Activated CD4-positive, alpha-beta T cell treated with anti-CD3 and anti-CD28 coated beads for 1 hour (primary cell): ENCODE measurements around the gene PXDC1.

ENCODE experiments used
- DNase-seq: peaks from one replicate; pipeline ENCODE4 v3.0.0-alpha.2; 2020

PXDC1 gene, protein sequence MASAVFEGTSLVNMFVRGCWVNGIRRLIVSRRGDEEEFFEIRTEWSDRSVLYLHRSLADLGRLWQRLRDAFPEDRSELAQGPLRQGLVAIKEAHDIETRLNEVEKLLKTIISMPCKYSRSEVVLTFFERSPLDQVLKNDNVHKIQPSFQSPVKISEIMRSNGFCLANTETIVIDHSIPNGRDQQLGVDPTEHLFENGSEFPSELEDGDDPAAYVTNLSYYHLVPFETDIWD

DNA sequence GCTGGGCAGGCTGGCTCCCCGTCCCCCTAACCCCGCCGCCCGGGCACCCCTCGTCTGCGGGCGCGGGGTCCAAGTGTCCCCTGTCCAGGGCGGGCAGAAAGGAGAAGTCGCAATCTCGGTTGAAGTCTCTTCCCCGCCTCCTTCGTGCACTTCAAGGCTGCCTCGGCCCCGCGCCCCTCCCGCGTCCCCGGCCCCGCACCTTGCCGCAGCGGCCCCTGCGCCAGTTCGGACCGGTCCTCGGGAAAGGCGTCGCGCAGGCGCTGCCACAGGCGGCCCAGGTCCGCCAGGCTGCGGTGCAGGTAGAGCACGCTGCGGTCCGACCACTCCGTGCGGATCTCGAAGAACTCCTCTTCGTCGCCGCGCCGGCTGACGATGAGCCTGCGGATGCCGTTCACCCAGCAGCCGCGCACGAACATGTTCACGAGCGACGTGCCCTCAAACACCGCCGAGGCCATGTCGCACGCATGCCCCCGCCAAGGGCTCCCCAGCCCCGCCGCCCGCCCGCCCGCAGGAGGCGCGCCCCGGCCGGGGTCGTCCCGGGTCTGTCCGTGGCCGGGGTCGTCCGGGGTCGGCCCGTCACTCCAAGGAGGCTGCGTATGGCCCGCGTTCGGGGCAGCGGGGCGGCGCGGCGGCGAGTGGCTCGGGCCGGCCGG is at the start of gene PXDC1:
PXDC1 (minus strand) TSS at position 637 of the 653 bp plus-strand sequence; CDS start at position 455, 182 bp downstream.
- DNase-seq = no peak

DNA sequence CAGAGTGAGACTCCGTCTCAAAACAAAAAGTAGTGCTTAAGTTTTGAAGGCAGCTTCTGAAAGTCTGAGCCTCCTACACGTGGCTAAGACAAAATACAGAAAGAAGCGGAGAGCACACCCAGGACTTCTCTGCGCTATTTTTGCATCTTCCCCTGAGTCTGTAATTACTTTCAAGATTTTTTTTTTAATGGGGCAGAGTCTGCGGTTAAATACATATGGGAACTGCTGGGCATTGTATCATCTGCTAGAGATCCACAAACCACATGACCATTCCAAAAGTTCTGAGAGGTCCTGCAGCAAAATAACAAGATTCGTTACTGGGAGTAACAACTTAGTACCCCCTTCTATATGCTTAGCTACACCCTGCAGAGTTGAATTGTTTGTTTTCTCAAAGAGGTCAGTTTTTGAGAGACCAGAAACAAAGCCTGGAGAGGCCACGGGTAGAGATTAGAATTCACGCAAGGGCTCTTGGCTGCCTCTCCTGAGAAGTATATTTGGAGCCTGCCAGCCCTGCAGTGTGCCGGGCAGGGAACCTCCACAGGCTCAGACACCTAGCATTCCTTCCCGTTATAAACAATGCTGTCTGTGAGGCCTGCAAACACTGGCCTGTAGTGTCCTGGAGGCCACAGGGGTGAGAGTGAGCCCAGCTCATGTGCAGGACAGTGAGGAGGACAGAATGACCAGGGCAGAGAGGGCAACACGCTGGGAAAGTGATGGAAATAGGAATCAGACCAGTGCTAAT is 49.5 kb upstream of the PXDC1 start:
- DNase-seq = no peak

DNA sequence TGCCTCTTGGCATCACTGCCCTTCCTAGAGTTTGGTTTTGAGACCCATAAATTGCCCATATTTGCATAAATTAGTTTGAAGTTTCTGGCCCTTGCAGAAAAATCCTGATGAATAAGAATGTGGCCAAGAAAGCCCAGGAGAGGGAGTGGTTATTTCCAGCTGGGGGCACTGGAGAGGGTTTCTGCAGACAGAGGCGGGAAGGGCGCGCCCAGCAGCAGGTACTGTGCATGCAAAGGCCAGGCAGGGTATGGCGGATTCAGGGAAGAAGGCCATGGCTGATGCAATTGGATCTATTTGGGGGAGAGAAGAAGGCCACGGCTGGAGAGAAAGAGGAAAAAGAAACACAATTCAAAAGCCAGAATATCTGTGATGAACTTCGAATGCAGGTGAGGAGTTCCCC is 48.2 kb upstream of the PXDC1 start:
- no peak for DNase-seq

DNA sequence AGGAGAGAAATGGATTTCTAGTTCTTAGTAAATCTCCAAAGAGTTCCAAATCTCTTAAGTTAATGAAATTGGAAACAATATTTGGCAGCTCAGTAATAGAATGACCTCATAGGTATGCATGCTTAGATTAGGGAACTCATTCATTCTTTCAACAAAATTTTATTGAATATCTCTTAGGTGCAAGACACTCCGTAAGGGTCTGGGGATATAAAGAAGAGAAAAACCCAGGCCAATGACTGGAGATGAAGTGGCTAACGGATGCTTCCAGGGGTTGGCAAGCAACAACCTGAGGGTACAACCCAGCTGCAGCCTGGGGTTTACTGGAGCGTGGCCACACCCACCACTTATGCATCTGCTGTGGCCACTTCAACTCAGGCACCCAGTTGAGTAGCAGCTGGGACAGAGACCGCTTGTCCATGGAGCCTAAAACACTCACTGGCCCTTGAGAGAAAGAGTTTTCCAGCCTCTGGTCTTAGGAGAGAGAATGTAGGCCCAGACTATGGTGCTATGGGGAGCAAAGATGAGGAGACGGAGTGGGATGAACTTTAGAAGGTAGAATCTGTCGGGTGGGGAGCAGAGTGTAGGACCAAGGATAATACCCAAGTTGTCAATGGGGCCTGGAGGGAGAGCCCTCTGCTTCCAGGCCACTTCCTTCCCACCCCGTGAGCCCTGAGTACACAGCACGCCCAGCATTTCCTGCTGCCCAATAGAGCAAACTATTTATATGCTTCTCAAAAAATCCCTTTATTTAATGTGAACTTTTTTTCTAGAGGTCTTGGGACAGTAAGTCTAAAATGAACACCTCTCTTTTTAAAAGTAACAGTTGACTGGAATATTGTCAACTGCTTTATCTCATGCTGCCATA is 46.8 kb upstream of the PXDC1 start:
- DNase-seq = no peak

DNA sequence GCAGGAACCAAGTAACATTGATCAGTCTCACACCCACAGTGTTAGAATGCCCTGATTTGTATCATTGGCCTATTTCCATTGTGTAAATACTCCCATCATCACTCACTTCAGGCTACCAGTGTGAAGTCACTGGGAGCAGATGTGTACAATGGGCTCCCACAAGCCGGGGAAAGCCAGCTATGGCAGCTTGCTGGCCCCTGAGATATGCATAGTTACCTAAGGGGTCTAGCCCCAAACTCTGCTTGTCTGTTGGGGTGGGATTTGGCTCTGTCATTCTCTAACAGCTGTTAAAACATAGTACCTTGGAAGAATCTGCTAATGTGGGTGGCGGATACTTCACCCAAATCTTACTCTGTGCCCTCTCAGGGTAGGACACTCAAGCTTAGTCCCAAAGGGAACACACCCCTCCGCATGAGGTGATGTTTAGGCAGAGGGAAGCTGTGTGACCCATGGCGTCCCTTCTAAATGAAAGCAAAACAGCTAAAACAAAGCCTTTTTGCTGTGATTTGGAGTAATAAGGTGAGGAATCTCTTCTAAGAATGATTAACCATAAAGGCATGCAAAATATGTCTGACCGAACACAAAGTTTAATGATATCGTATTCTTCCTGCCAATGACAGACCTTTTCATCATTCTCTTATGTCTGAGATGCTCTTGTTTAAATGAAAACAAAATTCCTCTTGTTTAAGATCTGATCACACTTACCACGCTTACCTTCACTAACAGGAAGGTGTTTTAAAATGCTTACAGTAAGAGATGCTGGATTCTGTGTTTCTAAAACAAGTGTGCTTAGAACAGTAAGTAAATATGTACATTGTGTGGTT is 45.9 kb upstream of the PXDC1 start:
- no peak for DNase-seq

DNA sequence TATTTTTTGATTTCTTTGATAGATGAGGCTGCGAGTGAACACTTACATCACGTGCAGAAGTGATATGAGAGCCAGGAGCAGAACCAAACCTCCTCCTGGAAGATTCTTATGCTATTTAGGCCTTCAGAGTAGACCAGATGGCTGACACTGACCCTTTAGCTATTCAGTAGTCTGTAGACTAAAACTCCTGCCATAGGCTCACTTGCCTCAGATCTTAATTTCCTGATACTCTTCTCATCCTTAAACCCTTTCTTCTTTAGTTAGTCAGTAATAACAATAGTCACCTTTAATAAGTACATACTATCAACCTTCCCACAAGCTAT is 45.2 kb upstream of the PXDC1 start:
- DNase-seq = no peak

DNA sequence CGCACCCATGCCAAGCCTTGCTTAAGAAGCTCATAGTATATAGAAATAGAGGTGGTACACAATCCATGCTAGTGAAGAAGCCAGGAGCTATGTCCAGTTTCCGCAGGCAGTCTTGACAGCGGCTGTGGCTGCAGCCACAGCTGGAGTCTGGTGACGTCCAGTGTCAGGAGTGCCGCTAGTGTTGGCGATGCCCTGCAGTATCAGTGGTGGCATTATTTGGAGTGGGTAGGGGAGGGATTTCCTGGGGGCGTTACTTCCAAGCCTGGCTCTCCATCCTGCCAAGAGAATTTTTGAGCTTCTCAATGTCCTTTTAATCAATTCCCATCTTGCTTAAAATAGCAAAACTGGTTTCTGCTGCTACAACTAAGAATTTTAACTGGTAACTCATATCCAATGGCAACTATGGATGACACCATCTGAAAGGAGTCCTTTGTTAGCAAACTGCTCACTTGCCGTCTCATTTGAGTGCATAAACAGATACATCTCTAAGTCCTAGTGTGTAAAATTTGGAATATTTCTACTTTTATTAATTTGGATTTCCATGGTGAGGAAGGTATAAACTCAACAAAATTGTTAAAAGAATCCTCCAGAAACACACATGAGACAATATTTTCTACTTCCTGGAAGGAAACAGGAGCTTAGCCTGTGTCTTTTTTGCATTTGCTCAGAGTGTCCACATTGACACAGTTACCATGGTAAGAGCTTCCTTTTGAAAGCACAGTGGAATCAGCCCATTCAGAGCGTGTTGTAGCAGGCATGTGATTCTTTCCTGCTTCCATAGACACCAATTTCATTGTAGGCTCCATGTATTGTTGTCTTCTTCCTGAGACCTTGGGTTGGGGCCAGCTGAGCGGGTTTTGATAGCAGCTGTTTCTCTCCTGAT is 44.6 kb upstream of the PXDC1 start:
- DNase-seq = no peak

DNA sequence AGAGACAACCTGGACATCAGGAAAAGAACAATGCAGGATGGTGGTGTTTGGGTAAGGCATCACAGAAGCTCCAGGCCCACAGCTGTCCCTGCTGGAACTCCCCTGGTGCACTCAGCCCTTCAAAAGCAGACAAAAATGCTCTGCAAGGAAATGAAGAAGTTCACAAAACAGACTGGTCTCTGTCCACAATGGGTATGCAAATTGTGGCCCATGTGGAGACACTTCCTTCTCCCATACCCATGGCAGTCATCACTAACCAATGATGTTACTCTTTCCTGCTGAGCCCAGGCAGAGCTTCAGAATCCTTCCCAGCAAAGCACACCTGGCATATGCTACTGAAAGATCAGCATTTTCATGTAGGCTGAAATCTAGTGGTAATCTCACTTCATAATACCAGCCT is 42.6 kb upstream of the PXDC1 start:
- DNase-seq = no peak

DNA sequence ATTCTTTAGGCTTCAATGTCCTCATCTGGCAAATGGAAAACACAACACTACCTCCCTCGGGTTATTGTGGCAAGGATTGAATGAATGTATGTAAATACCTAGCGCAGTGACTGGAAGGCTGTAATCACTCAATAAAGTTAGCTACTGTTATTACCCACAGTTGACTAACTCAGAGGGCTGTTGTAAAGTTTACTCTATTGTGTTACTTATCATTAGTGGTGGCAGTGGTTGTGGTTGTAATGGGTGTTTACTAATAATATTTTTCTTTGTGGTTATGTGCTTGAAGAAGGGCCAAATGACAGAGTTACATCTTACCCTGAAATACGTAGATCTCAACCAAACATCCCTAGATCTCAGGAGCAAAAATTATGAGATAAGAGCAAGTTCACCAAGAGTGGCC is 42.0 kb upstream of the PXDC1 start:
- no peak for DNase-seq

DNA sequence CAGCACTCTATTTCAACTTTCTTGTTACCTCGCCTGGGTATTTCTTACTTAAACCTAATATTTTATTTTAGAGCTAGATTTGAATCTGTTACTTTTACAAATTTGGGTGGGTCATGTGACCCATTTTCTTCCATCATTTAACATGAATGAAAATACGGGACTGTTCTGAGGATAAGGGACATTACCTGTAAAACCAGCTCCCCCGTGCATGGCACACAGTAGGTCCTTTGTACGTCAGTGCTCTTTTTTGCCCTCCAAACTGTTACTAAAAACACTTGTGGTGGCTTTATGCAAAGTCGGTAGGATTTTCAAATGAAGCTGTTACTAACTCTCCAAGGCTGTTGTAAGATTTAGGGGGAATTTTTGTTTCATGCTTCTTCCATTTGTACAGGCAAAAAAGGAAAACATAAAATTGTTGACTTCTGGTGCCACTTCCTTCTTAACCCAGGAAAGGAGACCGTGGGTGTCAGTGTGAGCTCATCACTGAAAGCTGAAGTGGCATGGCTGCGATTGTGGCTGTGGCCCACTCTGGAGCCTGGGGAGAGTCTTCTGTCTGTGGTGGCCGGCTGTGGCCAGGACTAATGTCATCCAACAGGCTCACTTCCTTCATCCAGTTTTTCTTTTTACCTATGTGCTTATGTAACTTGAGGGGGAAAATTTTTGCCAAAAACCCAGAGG is 40.2 kb upstream of the PXDC1 start:
- no peak for DNase-seq

DNA sequence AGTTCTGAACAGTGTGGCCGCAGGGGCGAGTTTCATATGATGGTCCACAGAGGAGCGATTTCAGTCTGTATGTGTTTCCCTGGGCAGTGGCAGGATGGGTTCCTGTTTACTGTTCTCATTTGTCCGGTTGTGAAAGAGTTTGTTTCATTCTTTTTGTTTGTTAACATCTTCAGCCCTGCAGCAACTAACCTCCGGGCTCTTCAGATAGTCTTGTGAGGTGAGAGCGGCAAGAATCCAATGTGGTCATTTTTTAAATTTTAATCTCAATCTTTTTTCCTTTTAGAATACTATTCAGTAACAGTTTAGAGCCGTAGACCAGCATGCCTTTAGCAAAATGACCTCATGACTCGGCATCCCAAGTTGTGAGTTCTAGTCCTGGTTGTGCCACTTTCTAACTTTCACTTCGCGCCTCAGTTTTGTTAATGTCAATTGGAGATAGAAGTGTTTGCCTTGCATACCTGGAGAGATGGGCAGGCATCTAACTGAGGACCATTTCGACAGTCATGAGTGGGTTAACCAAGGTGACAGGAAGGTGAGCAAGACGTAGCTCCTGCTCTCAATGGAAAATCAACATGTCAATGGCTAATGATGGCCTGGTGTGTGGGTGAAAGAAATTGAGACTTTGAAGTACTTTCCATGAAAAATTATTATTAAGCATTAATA is 38.5 kb upstream of the PXDC1 start:
- no peak for DNase-seq

DNA sequence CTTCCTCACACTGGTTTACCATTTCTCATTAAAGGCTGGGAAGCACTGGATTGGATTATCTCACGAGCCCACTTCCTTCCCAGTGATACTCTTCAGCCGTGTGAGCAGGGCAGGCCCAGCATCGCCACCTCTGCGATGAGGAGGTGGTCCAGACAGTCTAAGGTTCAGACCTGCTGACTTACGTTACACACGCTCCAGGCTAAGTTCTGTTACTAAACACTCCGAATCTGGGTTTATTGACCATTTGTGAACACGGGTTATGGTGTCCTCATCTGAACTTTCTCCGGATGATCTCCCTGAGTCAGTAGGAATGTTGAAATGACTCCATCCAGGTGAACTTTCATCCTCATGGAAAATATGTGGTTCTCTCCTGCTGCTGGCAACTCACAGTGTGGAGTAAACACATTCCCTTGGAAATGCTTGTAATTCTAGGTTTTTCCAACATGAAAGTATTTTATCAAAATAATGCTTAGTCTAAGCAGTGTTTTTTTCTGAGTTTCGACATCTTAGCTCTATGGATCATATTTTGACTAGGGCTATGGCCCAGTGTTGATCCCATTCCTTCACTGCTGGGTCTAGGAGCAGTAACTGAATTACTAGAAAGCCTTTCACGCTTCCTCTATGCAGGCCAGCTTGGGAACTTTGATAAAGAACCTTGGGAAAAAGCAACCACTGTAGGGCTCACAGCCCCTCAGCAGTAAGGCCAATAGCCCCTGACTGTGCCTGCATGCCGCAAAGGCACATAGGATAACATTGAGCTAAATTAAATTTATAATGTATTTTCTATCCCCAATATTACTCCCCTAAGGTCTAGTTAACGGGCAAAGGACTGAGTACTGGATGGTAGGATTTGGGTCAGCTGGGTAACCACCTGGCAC is 37.7 kb upstream of the PXDC1 start:
- DNase-seq = no peak

DNA sequence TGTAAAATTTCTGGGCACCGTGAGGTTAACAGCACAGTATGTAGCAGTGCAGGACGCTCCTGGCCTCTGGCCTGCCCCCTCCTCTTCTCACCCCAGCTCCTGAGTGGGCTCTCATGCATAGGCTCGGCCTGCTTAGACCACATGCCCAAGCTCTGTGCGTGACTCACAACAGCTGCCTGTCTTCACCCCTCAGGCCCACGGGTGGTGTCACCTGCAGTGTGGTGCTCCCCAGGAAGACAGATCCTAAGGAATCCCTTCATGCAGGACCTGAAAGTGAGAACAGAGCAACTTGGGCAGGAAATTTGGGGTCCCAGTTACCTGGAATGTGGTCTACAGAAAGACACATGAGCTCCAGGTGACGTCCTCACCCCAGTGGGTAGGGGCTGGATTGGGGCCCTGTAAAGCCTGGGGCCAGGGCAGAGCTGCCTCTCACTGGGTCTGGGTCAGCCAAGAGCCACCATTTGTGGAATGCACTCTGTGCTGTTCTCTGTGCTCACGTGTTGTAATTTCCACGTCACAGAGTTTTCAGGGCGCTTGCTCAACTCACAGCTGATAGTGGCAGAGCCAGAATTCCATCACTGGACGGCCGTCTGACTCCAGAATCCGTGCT is 37.0 kb upstream of the PXDC1 start:
- DNase-seq = no peak

DNA sequence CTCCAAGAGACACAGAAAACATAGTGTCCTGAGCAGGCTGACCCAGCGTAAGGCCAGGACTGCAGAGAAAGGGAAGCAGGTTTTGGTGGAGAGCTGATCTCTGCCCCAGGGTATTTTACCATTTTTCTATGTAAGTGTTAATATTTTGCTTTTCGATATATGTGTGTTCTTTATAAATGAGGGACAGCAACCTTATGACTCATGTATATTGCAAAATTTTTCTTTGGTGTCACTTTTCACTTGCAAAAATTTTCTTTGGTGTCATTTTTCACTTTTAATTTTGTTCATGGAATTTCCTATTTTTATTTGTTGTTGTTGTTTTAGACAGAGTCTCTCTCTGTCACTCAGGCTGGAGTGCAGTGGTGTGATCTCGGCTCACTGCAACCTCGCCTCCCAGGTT is 34.6 kb upstream of the PXDC1 start:
- no peak for DNase-seq

DNA sequence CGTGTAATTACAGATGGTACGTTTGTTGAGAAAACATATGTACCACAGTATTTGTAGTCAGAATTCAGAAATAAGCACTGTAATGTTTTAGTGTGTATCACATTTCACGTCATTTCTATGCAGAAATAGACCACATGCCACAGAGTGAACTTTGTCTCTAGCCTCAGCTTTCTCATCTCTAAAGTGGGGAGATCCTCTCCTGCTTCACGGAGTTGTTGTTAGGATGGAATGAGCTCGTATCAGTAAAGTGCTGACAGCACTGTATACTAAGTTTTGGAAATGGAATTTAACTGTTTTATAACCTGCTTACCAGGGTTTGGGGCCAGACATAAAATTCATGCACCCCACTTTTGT is 34.2 kb upstream of the PXDC1 start:
- no peak for DNase-seq

DNA sequence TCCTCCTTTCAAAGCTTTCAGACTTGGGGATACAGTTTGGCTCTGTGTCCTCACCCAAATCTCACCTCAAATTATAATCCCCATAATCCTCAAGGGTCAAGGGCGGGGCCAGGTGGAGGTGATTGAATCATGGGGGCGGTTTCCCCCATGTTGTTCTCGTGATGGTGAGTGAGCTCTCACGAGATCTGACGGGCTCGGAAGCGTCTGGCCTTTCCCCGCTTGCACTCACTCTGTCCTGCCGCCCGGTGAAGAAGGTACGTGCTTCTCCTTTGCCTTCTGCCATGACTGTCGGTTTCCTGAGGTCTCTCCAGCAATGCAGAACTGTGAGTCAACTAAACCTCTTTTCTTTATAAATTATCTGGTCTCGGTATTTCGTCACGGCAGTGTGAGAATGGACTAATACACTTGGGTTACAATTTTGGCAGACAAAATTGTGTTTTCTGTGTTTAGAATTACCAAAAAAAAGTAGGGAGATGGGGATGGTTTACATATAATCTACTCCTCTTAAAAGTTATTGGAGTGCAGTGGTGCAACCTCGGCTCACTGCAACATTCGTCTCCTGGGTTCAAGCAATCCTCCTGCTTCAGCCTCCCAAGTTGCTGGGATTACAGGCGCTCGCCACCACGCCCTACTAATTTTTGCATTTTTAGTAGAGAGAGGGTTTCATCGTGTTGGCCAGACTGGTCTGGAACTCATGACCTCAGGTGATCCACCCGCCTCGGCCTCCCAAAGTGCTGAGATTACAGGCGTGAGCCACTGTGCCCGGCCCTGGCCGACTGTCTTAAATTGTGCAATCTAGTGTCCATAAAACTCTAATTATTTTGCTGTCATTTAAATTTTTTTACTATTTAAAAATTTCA is 33.6 kb upstream of the PXDC1 start:
- DNase-seq = no peak

DNA sequence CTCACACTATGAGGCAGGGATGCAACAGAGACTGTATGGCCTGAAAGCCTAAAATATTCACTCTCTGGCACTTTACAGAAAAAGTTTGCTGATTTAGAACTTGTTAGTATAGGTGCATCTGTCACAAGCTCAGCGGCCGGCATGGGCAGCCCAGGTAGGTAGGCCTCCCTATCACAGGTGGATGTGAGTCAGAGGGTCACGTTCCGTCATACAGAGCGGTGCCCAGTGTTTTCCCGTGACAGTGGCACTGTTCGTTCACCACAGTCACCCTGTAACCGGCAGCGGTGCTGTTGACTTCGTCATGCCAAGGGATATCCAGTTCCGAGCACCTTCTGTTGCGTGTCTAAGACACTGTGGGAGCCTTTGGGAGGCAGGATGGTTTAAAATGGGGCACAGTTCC is 32.9 kb upstream of the PXDC1 start:
- no peak for DNase-seq
